Stimulated activated naive CD8-positive, alpha-beta T cell treated with anti-CD3 and anti-CD28 coated beads, Interleukin-15, amount 100 ng/mL, for 72 hours (primary cell): ENCODE data around the gene DNAJC12.
A peak's percentile ranks its signal among the peaks of the same experiment; 100 is the strongest.
"Not testable (repeated sequence)": the region's sequence is repeated elsewhere in the genome, so short reads cannot be mapped to it uniquely, and the experiment has no call there.

Source experiments
- ATAC-seq: fragments of 150-1000 bp; cut with Tn5 transposase; 2 replicates; pipeline ENCODE4 v1.10.0; 2021; ENCODE audit warnings: mild to moderate bottlenecking, moderate library complexity
- DNase-seq, 2 donors: peaks; one replicate each; pipeline ENCODE4 v3.0.0; 2021 to 2022
- H3K27ac Mint-ChIP-seq, 2 donors: one replicate each; pipeline ENCODE4 v1.8.0; 2022; ENCODE audit warnings: mild to moderate bottlenecking in 2 of 2, mixed read lengths in 2 of 2, moderate library complexity in 2 of 2
- H3K27me3 Mint-ChIP-seq: one replicate; pipeline ENCODE4 v1.8.0; 2022; ENCODE audit warnings: mixed read lengths
- H3K4me1 Mint-ChIP-seq: one replicate; pipeline ENCODE4 v1.8.0; 2022; ENCODE audit warnings: mild to moderate bottlenecking, mixed read lengths
- H3K4me3 Mint-ChIP-seq, 2 donors: one replicate each; pipeline ENCODE4 v1.8.0; 2022; ENCODE audit warnings: mild to moderate bottlenecking in 2 of 2, mixed read lengths in 2 of 2, moderate library complexity in 1 of 2
- H3K9me3 Mint-ChIP-seq, 2 donors: one replicate each; pipeline ENCODE4 v1.8.0; 2022; ENCODE audit warnings: mixed read lengths in 2 of 2

Gene DNAJC12

GRCh38 chr10:67837541-67838314 lies at the start of gene DNAJC12:
Gene DNAJC12 (minus strand): TSS chr10:67838188. CDS start chr10:67838011, 177 bp downstream.
- H3K27ac Mint-ChIP-seq, result peak within 1 kb of the TSS; percentile 47 to 81
- H3K4me1 Mint-ChIP-seq, result peaks cover 6% of the 10 kb centered on the region
- H3K9me3 Mint-ChIP-seq, result peaks cover 5 to 18% of the 10 kb centered on the region in 2 donors
- ATAC-seq, result peak; percentile 100
- peak within 1 kb of the TSS; percentile 77 to 81 for H3K4me3 Mint-ChIP-seq
- DNase-seq, result peak in 1 of 2 donors; percentile 27
- no peaks in the 10 kb centered on the region for H3K27me3 Mint-ChIP-seq

GRCh38 chr10:67884842-67885670 lies 47.1 kb upstream of the DNAJC12 start:
- Mint-ChIP-seq H3K27ac (peak overlapping the region; percentile 93 to 94), H3K4me3 (peak overlapping the region; percentile 89 to 96), H3K27me3 (no peaks in the 10 kb centered on the region), H3K9me3 (no peaks in the 10 kb centered on the region), H3K4me1 (peaks cover 35% of the 10 kb centered on the region)
- DNase-seq, result peak; percentile 84 to 85
- peak; percentile 85 for ATAC-seq

- ATAC-seq (peak; percentile 83), DNase-seq (peak; percentile 92 to 94)
- peak within 1 kb of the TSS; percentile 89 to 96 for H3K4me3 Mint-ChIP-seq
- peak within 1 kb of the TSS; percentile 94 to 95 for H3K27ac Mint-ChIP-seq
- H3K4me1 Mint-ChIP-seq, result peaks cover 29% of the 10 kb centered on the region
- no peaks in the 10 kb centered on the region for H3K9me3 Mint-ChIP-seq
- no peaks in the 10 kb centered on the region for H3K27me3 Mint-ChIP-seq
Observed at GRCh38 chr10:67884313-67884841, 46.4 kb upstream of the DNAJC12 start, which contains the start of gene SIRT1. Gene SIRT1 (plus strand): TSS chr10:67884656. CDS start chr10:67884722, 66 bp downstream.

GRCh38 chr10:67883710-67884312 lies 45.8 kb upstream of the DNAJC12 start:
- peak overlapping the region; percentile 88 to 95 for H3K27ac Mint-ChIP-seq
- ATAC-seq, result peak; percentile 37
- H3K9me3 Mint-ChIP-seq, result no peaks in the 10 kb centered on the region
- H3K27me3 Mint-ChIP-seq, result no peaks in the 10 kb centered on the region
- H3K4me1 Mint-ChIP-seq, result peaks cover 24% of the 10 kb centered on the region
- DNase-seq, result no peak
- peak overlapping the region; percentile 85 to 96 for H3K4me3 Mint-ChIP-seq

- H3K27ac Mint-ChIP-seq, result no peak overlapping the region
- no peak for DNase-seq
- H3K9me3 Mint-ChIP-seq, result no peaks in the 10 kb centered on the region
- no peak for ATAC-seq
- no peaks in the 10 kb centered on the region for H3K4me1 Mint-ChIP-seq
- H3K27me3 Mint-ChIP-seq, result no peaks in the 10 kb centered on the region
- no peak overlapping the region for H3K4me3 Mint-ChIP-seq
Observed at GRCh38 chr10:67878133-67878532, 40.1 kb upstream of the DNAJC12 start.

GRCh38 chr10:67877421-67877820 lies 39.4 kb upstream of the DNAJC12 start:
- ATAC-seq, H3K4me1 Mint-ChIP-seq, H3K27ac Mint-ChIP-seq, DNase-seq, H3K4me3 Mint-ChIP-seq, H3K9me3 Mint-ChIP-seq, H3K27me3 Mint-ChIP-seq: not testable (repeated sequence)

GRCh38 chr10:67875340-67876238 lies 37.6 kb upstream of the DNAJC12 start:
- no peaks in the 10 kb centered on the region for H3K27me3 Mint-ChIP-seq
- H3K9me3 Mint-ChIP-seq, result no peaks in the 10 kb centered on the region
- no peaks in the 10 kb centered on the region for H3K4me1 Mint-ChIP-seq
- H3K27ac Mint-ChIP-seq, result no peak overlapping the region
- DNase-seq, result no peak
- no peak for ATAC-seq
- no peak overlapping the region for H3K4me3 Mint-ChIP-seq

- Mint-ChIP-seq H3K4me1 (no peaks in the 10 kb centered on the region), H3K4me3 (no peak overlapping the region), H3K27ac (no peak overlapping the region), H3K27me3 (no peaks in the 10 kb centered on the region), H3K9me3 (no peaks in the 10 kb centered on the region)
- no peak for DNase-seq
- ATAC-seq, result no peak
Observed at GRCh38 chr10:67869996-67870395, 32.0 kb upstream of the DNAJC12 start.

GRCh38 chr10:67868132-67868531 lies 30.1 kb upstream of the DNAJC12 start:
- H3K27me3 Mint-ChIP-seq, result no peaks in the 10 kb centered on the region
- no peak overlapping the region for H3K27ac Mint-ChIP-seq
- no peak overlapping the region for H3K4me3 Mint-ChIP-seq
- no peaks in the 10 kb centered on the region for H3K9me3 Mint-ChIP-seq
- ATAC-seq (no peak), DNase-seq (no peak)
- H3K4me1 Mint-ChIP-seq, result no peaks in the 10 kb centered on the region

- H3K4me1 Mint-ChIP-seq, result no peaks in the 10 kb centered on the region
- no peaks in the 10 kb centered on the region for H3K9me3 Mint-ChIP-seq
- no peak for DNase-seq
- no peak overlapping the region for H3K27ac Mint-ChIP-seq
- H3K27me3 Mint-ChIP-seq, result no peaks in the 10 kb centered on the region
- no peak overlapping the region for H3K4me3 Mint-ChIP-seq
- no peak for ATAC-seq
Observed at GRCh38 chr10:67864607-67865371, 26.8 kb upstream of the DNAJC12 start.

GRCh38 chr10:67863094-67863493 lies 25.1 kb upstream of the DNAJC12 start:
- H3K4me3 Mint-ChIP-seq, result no peak overlapping the region
- H3K27me3 Mint-ChIP-seq, result no peaks in the 10 kb centered on the region
- ATAC-seq, result no peak
- no peak for DNase-seq
- peak overlapping the region in 1 of 2 donors; percentile 72 for H3K27ac Mint-ChIP-seq
- no peaks in the 10 kb centered on the region for H3K9me3 Mint-ChIP-seq
- no peaks in the 10 kb centered on the region for H3K4me1 Mint-ChIP-seq

- H3K9me3 Mint-ChIP-seq, result no peaks in the 10 kb centered on the region
- H3K4me1 Mint-ChIP-seq, result no peaks in the 10 kb centered on the region
- no peak overlapping the region for H3K4me3 Mint-ChIP-seq
- DNase-seq (no peak), ATAC-seq (no peak)
- H3K27ac Mint-ChIP-seq, result no peak overlapping the region
- no peaks in the 10 kb centered on the region for H3K27me3 Mint-ChIP-seq
Observed at GRCh38 chr10:67861750-67862432, 23.9 kb upstream of the DNAJC12 start.

- Mint-ChIP-seq H3K4me3 (no peak overlapping the region), H3K4me1 (peaks cover 18% of the 10 kb centered on the region), H3K27ac (no peak overlapping the region), H3K9me3 (no peaks in the 10 kb centered on the region), H3K27me3 (no peaks in the 10 kb centered on the region)
- ATAC-seq (no peak), DNase-seq (no peak)
Observed at GRCh38 chr10:67858971-67859370, 21.0 kb upstream of the DNAJC12 start.
